Measurements from ENCODE around the gene FADS3. TPM values are rescaled to one million over a fixed set of nuclear protein-coding genes. Genes with fewer than 3 reads are reported as not detected.
A peak's percentile ranks its signal among the peaks of the same experiment; 100 is the strongest.

The FADS3 gene
- total and polyA plus RNA-seq, 2 experiments from 2014 or later = 44.4 to 73.5 TPM

- H3F3A ChIP-seq (replicated peaks; ENCODE audit: low read depth) = peaks cover 33% of the 10 kb centered on the region
- peak overlapping the region; percentile 97 for H3K27ac Mint-ChIP-seq
- peaks cover 23% of the 10 kb centered on the region for H4K20me1 ChIP-seq (replicated peaks; ENCODE audit: insufficient read depth)
- peaks cover 42% of the 10 kb centered on the region for H3K79me2 ChIP-seq (replicated peaks; ENCODE audit: insufficient read depth)
- no peaks in the 10 kb centered on the region for H3K9me2 ChIP-seq (ENCODE audit: insufficient read depth)
- H3K4me2 ChIP-seq = peak overlapping the region; percentile 100
- H3K27me3 Mint-ChIP-seq (ENCODE audit: insufficient read depth, low read depth, poor library complexity) = peaks cover 21% of the 10 kb centered on the region
- H3K4me1 ChIP-seq (ENCODE audit: insufficient read depth) = peaks cover 40% of the 10 kb centered on the region
- H3K4me3 Mint-ChIP-seq = peak overlapping the region; percentile 87
- H3K9me3 Mint-ChIP-seq = peaks cover 3% of the 10 kb centered on the region; the same call in 1 of the 3 replicates
- H3K27me3 ChIP-seq (ENCODE audit: insufficient read depth) = no peaks in the 10 kb centered on the region
- ATAC-seq = peak; percentile 15
- TF ChIP-seq CTCF (conservative IDR thresholded peaks at IDR 0.05; ENCODE audit: low read depth in 2 of 2) = no peak
- peak; percentile 32; the same call in 1 of the 2 replicates for TF ChIP-seq POLR2AphosphoS5 (IDR thresholded peaks at IDR 0.05; ENCODE audit: low read depth)
- peaks cover 36% of the 10 kb centered on the region for H3K36me3 Mint-ChIP-seq (ENCODE audit: low read depth)
- H3K36me3 ChIP-seq (ENCODE audit: insufficient read depth) = peaks cover 5% of the 10 kb centered on the region
- peak overlapping the region; percentile 99 for H3K27ac ChIP-seq (ENCODE audit: low read depth)
- H2AFZ ChIP-seq = peak overlapping the region; percentile 86; the same call in 1 of the 2 replicates
- H3K4me3 ChIP-seq = peak overlapping the region; percentile 99
- DNase-seq (ENCODE audit: low spot score) = no peak
- H3K4me1 Mint-ChIP-seq = peaks cover 38% of the 10 kb centered on the region
Observed at GRCh38 chr11:61826930-61827570, 64.3 kb downstream of the FADS3 start.

Small RNAs within 50 kb of the gene (microRNA-seq; reads per million reads assigned to microRNA genes)
- gene MIR6746 = not detected

Small RNAs within 50 kb of the gene (small RNA-seq; reads per million reads assigned to genes)
- not detected for gene MIR6746 (ENCODE audit: low replicate concordance)
- gene RNU6-1243P (ENCODE audit: low replicate concordance) = not detected

Other genes with a start within 250 kb of the FADS3 start
- 1.3 and 2.5 TPM in 2 replicates for gene DAGLA, start 211.2 kb downstream of the FADS3 start, total RNA-seq (2014; rRNA removed; shearing (Covaris generic))
- 0.52 and 0.55 TPM in 2 replicates for gene DAGLA, start 211.2 kb downstream of the FADS3 start, polyA plus RNA-seq (2016; fragmentation: Nextera tagmentation; extraction: Ambion mirVana)
- 5.0 and 5.5 TPM in 2 replicates for gene MYRF, start 138.9 kb downstream of the FADS3 start, total RNA-seq (2014; rRNA removed; shearing (Covaris generic))
- gene MYRF, start 138.9 kb downstream of the FADS3 start, polyA plus RNA-seq (2016; fragmentation: Nextera tagmentation; extraction: Ambion mirVana) = 1.9 and 2.2 TPM in 2 replicates
- gene TMEM258, start 98.9 kb downstream of the FADS3 start, total RNA-seq (2014; rRNA removed; shearing (Covaris generic)) = 71.3 and 73.3 TPM in 2 replicates
- 519 and 553 TPM in 2 replicates for gene TMEM258, start 98.9 kb downstream of the FADS3 start, polyA plus RNA-seq (2016; fragmentation: Nextera tagmentation; extraction: Ambion mirVana)
- 89.0 and 96.3 TPM in 2 replicates for gene FEN1, start 98.6 kb downstream of the FADS3 start, total RNA-seq (2014; rRNA removed; shearing (Covaris generic))
- 78.8 and 85.1 TPM in 2 replicates for gene FEN1, start 98.6 kb downstream of the FADS3 start, polyA plus RNA-seq (2016; fragmentation: Nextera tagmentation; extraction: Ambion mirVana)
- gene FADS1, start 74.5 kb downstream of the FADS3 start, total RNA-seq (2014; rRNA removed; shearing (Covaris generic)) = 103 and 119 TPM in 2 replicates
- 67.6 and 74.9 TPM in 2 replicates for gene FADS1, start 74.5 kb downstream of the FADS3 start, polyA plus RNA-seq (2016; fragmentation: Nextera tagmentation; extraction: Ambion mirVana)
- gene FADS2, start 63.2 kb downstream of the FADS3 start, total RNA-seq (2014; rRNA removed; shearing (Covaris generic)) = 354 and 392 TPM in 2 replicates
- gene FADS2, start 63.2 kb downstream of the FADS3 start, polyA plus RNA-seq (2016; fragmentation: Nextera tagmentation; extraction: Ambion mirVana) = 124 and 126 TPM in 2 replicates
- gene RAB3IL1, start 26.0 kb upstream of the FADS3 start, total RNA-seq (2014; rRNA removed; shearing (Covaris generic)) = 2.7 and 4.0 TPM in 2 replicates
- gene RAB3IL1, start 26.0 kb upstream of the FADS3 start, polyA plus RNA-seq (2016; fragmentation: Nextera tagmentation; extraction: Ambion mirVana) = 3.4 and 3.9 TPM in 2 replicates
- gene BEST1, start 58.8 kb upstream of the FADS3 start, total RNA-seq (2014; rRNA removed; shearing (Covaris generic)) = 0.35 and 0.89 TPM in 2 replicates
- gene BEST1, start 58.8 kb upstream of the FADS3 start, polyA plus RNA-seq (2016; fragmentation: Nextera tagmentation; extraction: Ambion mirVana) = 0.44 and 0.75 TPM in 2 replicates
- 718 and 839 TPM in 2 replicates for gene FTH1, start 76.1 kb upstream of the FADS3 start, total RNA-seq (2014; rRNA removed; shearing (Covaris generic))
- 2,531 and 2,750 TPM in 2 replicates for gene FTH1, start 76.1 kb upstream of the FADS3 start, polyA plus RNA-seq (2016; fragmentation: Nextera tagmentation; extraction: Ambion mirVana)
- gene INCENP, start 232.5 kb upstream of the FADS3 start, total RNA-seq (2014; rRNA removed; shearing (Covaris generic)) = 115 and 131 TPM in 2 replicates
- gene INCENP, start 232.5 kb upstream of the FADS3 start, polyA plus RNA-seq (2016; fragmentation: Nextera tagmentation; extraction: Ambion mirVana) = 35.6 and 41.3 TPM in 2 replicates